Nephron (organoid): ENCODE measurements around the gene CERS4.
A peak's percentile ranks its signal among the peaks of the same experiment; 100 is the strongest.

Experiments
- H3K27ac Mint-ChIP-seq, 3 experiments: 2 replicates each; pipeline ENCODE4 v1.8.0; 2020; ENCODE audit warnings: mixed read lengths in 3 of 3, mild to moderate bottlenecking in 2 of 3, moderate library complexity in 1 of 3
- H3K27me3 Mint-ChIP-seq: 2 replicates; pipeline ENCODE4 v1.8.0; 2021; ENCODE audit warnings: low read depth, mild to moderate bottlenecking, moderate library complexity, mixed read lengths
- H3K36me3 Mint-ChIP-seq: 2 replicates; pipeline ENCODE4 v1.8.0; 2020; ENCODE audit warnings: low read depth, mixed read lengths
- H3K4me1 Mint-ChIP-seq: 2 replicates; pipeline ENCODE4 v1.8.0; 2020; ENCODE audit warnings: mixed read lengths
- H3K4me3 Mint-ChIP-seq, 3 experiments: 2 replicates each; pipeline ENCODE4 v1.8.0; 2020; ENCODE audit warnings: mild to moderate bottlenecking in 3 of 3, mixed read lengths in 3 of 3, moderate library complexity in 2 of 3
- H3K9me3 Mint-ChIP-seq: 2 replicates; pipeline ENCODE4 v1.8.0; 2020; ENCODE audit warnings: mixed read lengths
- CTCF ChIP-seq, 3 experiments: fragments of 200-600 bp; sonication (generic); IDR thresholded peaks; one replicate each; pipeline ENCODE4 v1.5.0; 2021; ENCODE audit warnings: antibody characterized with exemption in 3 of 3; ENCODE audit not compliant: unreplicated experiment in 3 of 3

The CERS4 gene

DNA sequence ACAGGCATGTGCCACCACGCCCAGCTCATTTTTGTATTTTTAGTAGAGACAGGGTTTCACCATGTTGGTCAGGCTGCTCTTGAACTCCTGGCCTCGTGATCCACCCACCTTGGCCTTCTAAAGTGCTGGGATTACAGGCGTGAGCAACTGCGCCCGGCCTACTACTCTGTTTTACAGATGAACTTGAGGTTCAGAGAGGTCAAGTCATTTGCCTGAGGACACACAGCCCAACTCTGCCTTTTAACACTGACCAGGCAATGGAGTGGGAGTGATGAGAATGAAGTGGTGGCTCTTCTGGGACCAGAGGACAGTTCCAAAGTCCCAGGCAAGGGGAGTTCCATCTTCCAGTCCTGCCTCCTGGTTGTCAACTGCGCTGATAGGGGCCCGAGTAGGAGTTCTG, 41.4 kb downstream of the CERS4 start:
- peaks cover 5% of the 10 kb centered on the region for H3K4me1 Mint-ChIP-seq
- H3K9me3 Mint-ChIP-seq, result no peaks in the 10 kb centered on the region
- no peak for TF ChIP-seq CTCF (IDR thresholded peaks at IDR 0.05; ENCODE audit: unreplicated experiment in 3 of 3)
- no peaks in the 10 kb centered on the region for H3K27me3 Mint-ChIP-seq
- peaks cover 10% of the 10 kb centered on the region for H3K36me3 Mint-ChIP-seq
- H3K4me3 Mint-ChIP-seq, result no peak overlapping the region
- H3K27ac Mint-ChIP-seq, result no peak overlapping the region

DNA sequence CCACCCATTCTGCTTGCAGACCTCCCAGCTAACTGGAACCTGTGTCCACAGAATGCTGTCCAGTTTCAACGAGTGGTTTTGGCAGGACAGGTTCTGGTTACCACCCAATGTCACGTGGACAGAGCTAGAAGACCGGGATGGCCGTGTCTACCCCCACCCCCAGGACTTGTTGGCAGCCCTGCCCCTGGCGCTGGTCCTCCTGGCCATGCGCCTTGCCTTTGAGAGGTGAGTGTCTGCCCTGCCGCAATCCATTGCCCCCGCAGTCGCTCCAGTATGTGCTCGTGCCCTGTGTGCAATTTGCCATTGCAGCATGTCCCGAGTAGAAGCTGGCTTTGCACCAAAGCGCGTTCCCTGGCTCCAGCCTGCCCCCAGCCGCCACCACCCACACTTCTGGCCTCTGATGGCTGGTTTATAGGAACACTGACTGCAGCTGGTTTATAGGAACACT, 41.9 kb downstream of the CERS4 start:
- TF ChIP-seq CTCF (IDR thresholded peaks at IDR 0.05; ENCODE audit: unreplicated experiment in 3 of 3), result no peak
- Mint-ChIP-seq H3K27ac (no peak overlapping the region), H3K4me3 (no peak overlapping the region), H3K27me3 (no peaks in the 10 kb centered on the region), H3K9me3 (no peaks in the 10 kb centered on the region), H3K36me3 (peaks cover 14% of the 10 kb centered on the region), H3K4me1 (peaks cover 5% of the 10 kb centered on the region)

DNA sequence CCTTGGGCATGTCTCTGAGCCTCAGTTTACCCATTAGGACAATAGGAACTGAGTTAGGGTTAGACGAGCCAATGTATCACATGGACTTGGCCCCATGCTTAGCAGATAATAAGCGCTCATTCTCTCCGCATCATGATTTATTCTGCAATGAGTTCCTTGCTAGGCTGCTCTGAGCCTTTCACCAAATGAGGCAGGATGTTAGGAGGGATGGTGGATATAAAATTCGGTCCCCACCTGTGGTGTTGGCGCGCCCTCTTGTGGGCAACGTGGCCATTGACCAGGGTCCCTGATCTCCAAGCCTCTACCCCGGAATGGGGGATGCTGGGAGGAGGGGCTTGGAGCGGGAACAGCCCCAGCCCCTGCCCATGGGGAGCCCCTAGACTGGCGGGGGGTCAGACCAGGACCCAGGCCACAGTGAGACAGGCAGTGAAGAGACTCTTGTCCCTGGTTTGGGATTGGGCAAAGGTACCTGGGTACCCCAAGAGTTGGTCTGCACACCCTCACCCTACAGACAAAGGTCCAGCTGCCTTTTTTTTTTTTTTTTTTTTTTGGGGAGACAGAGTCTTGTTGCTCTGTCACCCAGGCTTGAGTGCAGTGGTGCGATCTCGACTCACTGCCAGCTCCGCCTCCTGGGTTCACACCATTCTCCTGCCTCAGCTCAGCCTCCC, 43.9 kb downstream of the CERS4 start:
- TF ChIP-seq CTCF (IDR thresholded peaks at IDR 0.05; ENCODE audit: unreplicated experiment in 3 of 3), result peak; percentile 89 to 95 (median 91)
- Mint-ChIP-seq H3K27ac (no peak overlapping the region), H3K4me1 (peaks cover 5% of the 10 kb centered on the region), H3K9me3 (no peaks in the 10 kb centered on the region), H3K4me3 (no peak overlapping the region), H3K27me3 (no peaks in the 10 kb centered on the region), H3K36me3 (peaks cover 21% of the 10 kb centered on the region)

DNA sequence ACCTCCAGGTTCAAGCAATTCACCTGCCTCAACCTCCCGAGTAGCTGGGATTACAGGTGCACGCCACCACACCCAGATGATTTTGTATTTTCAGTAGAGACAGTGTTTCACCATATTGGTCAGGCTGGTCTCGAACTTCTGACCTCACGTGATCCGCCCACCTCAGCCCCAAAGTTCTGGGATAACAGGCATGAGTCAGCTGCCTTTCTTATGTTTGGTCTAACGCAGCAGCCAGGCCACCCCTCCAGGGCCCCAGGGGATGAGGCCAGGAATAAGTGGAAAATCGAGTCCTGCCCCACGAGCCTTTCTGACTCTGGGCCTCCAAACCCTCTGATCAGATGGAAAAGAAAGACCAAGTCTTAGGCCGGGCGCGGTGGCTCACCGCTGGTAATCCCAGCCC, 44.5 kb downstream of the CERS4 start:
- TF ChIP-seq CTCF (IDR thresholded peaks at IDR 0.05; ENCODE audit: unreplicated experiment in 3 of 3), result no peak
- Mint-ChIP-seq H3K4me3 (no peak overlapping the region), H3K27me3 (no peaks in the 10 kb centered on the region), H3K36me3 (peaks cover 19% of the 10 kb centered on the region), H3K27ac (no peak overlapping the region), H3K4me1 (peaks cover 5% of the 10 kb centered on the region), H3K9me3 (no peaks in the 10 kb centered on the region)

DNA sequence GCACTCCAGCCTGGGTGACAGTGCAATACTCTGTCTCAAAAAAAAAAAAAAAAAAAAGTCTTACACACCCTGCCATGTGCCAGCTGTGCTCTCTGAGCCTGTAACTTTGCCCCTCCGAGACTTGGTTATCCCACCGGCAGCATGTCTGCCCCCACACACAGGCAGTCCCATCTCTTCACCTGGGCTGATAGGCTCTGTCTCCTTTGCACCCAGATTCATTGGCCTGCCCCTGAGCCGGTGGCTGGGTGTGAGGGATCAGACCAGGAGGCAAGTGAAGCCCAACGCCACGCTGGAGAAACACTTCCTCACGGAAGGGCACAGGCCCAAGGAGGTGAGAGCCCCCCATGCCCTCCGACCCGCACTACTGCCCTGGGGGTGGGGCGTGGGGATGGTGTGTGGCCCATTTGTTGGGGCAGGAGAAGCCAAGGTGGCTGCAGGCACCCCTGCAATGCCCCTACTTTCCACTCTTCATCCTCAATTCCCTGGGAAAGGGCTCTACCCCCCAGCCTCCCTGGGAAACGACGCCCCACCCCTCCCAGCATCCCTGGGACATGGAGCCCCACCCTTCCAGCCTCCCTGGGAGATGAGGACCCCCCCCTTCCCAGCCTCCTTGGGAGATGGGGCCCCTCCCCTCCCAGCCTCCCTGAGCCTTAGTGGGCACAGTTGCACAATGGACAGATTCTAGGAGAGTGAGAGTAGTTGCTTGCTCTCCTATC, 45.3 kb downstream of the CERS4 start:
- peaks cover 25% of the 10 kb centered on the region for H3K36me3 Mint-ChIP-seq
- no peak overlapping the region for H3K27ac Mint-ChIP-seq
- H3K4me3 Mint-ChIP-seq, result no peak overlapping the region
- no peaks in the 10 kb centered on the region for H3K27me3 Mint-ChIP-seq
- no peak for TF ChIP-seq CTCF (IDR thresholded peaks at IDR 0.05; ENCODE audit: unreplicated experiment in 3 of 3)
- H3K9me3 Mint-ChIP-seq, result no peaks in the 10 kb centered on the region
- H3K4me1 Mint-ChIP-seq, result peaks cover 5% of the 10 kb centered on the region
